IMR-90 (cell line): ENCODE measurements around the gene RNF40. TPM values are rescaled to one million over a fixed set of nuclear protein-coding genes. Genes with fewer than 3 reads are reported as not detected.

Experiments
- ATAC-seq: fragments of 200-7000 bp; cut with Tn5 transposase; 2 replicates; pipeline ENCODE4 v1.9.1; 2020; ENCODE audit warnings: low read depth, mild to moderate bottlenecking, moderate library complexity
- BruUV-seq: library from RNA; stranded (reverse); fragments of 400-500 nt; replicated peaks from 2 replicates; lab custom pipeline; 2021; lab: Mats Ljungman, UMichigan
- CTCF ChIA-PET: fragments of 300-600 bp; formaldehyde crosslinking; extraction: SDS; loops from one replicate; lab custom pipeline; 2021; ENCODE audit warnings: antibody characterized with exemption; lab: Yijun Ruan, JAX
- POLR2A ChIA-PET: fragments of 300-600 bp; sonication (Branson Sonifier 250); formaldehyde crosslinking; loops from one replicate; lab custom pipeline; 2022; ENCODE audit warnings: antibody characterized with exemption; ENCODE audit not compliant: unreplicated experiment; lab: Charles Lee
- DNase-seq: peaks from one replicate; pipeline ENCODE4 v3.0.0; 2013
- H2AFZ ChIP-seq: replicated peaks from 2 replicates; pipeline ENCODE3; 2013; ENCODE audit warnings: low read length, mild to moderate bottlenecking; ENCODE audit not compliant: poor library complexity
- H2AK5ac ChIP-seq: 2 replicates; pipeline ENCODE4 v1.6.1; 2013; ENCODE audit warnings: low read depth, low read length, inconsistent platforms
- H2AK9ac ChIP-seq: replicated peaks from 2 replicates; pipeline ENCODE3; 2013; ENCODE audit warnings: mild to moderate bottlenecking, low read depth, low read length, moderate library complexity; ENCODE audit not compliant: poor library complexity
- H2BK120ac ChIP-seq: 2 replicates; pipeline ENCODE4 v1.6.1; 2013; ENCODE audit warnings: low read depth, low read length, inconsistent platforms
- H2BK15ac ChIP-seq: 3 replicates; pipeline ENCODE4 v1.6.1; 2013; ENCODE audit warnings: low read depth, low read length, inconsistent platforms
- H2BK20ac ChIP-seq: 2 replicates; pipeline ENCODE4 v1.6.1; 2013; ENCODE audit warnings: low read depth, mild to moderate bottlenecking, inconsistent platforms, low read length, moderate library complexity
- H2BK5ac ChIP-seq: 2 replicates; pipeline ENCODE4 v1.6.1; 2013; ENCODE audit warnings: mild to moderate bottlenecking, low read depth, low read length, inconsistent platforms; ENCODE audit not compliant: poor library complexity, severe bottlenecking
- H3K14ac ChIP-seq: replicated peaks from 2 replicates; pipeline ENCODE4 v1.6.1; 2013; ENCODE audit warnings: low read depth, low read length, inconsistent platforms
- H3K18ac ChIP-seq: 2 replicates; pipeline ENCODE4 v1.6.1; 2013; ENCODE audit warnings: low read depth, low read length, control low read depth
- H3K23ac ChIP-seq: 2 replicates; pipeline ENCODE4 v1.6.1; 2013; ENCODE audit warnings: low read depth, low read length, inconsistent platforms
- H3K27ac ChIP-seq: 2 replicates; pipeline ENCODE4 v1.5.1; 2013; ENCODE audit warnings: mild to moderate bottlenecking, control low read depth, low read length; ENCODE audit not compliant: insufficient read depth
- H3K27me3 ChIP-seq: 2 replicates; pipeline ENCODE4 v1.6.1; 2013; ENCODE audit warnings: low read length; ENCODE audit not compliant: control insufficient read depth, insufficient read depth
- H3K36me3 ChIP-seq: 2 replicates; pipeline ENCODE4 v1.6.1; 2013; ENCODE audit warnings: low read length, mixed read lengths; ENCODE audit not compliant: control insufficient read depth, insufficient read depth
- H3K4ac ChIP-seq: 2 replicates; pipeline ENCODE4 v1.6.1; 2013; ENCODE audit warnings: low read depth, low read length, inconsistent platforms
- H3K4me1 ChIP-seq: 2 replicates; pipeline ENCODE4 v1.6.1; 2013; ENCODE audit warnings: low read length, mixed read lengths; ENCODE audit not compliant: control insufficient read depth, insufficient read depth
- H3K4me2 ChIP-seq: 2 replicates; pipeline ENCODE4 v1.6.1; 2013; ENCODE audit warnings: low read depth, mild to moderate bottlenecking, control low read depth, low read length, moderate library complexity
- H3K4me3 ChIP-seq: 2 replicates; pipeline ENCODE4 v1.5.1; 2013; ENCODE audit warnings: low read depth, mild to moderate bottlenecking, control low read depth, low read length, moderate library complexity; ENCODE audit not compliant: insufficient read depth
- H3K56ac ChIP-seq: 2 replicates; pipeline ENCODE4 v1.6.1; 2013; ENCODE audit warnings: low read length, inconsistent platforms; ENCODE audit not compliant: insufficient read depth; ENCODE audit errors: extremely low read depth
- H3K79me1 ChIP-seq, 2 experiments: 2 replicates each; pipeline ENCODE4 v1.6.1; 2013; ENCODE audit warnings: low read length in 2 of 2, inconsistent platforms in 1 of 2, low read depth in 1 of 2
- H3K9ac ChIP-seq: 2 replicates; pipeline ENCODE4 v1.6.1; 2013; ENCODE audit warnings: low read depth, low read length, control low read depth
- H3K9me1 ChIP-seq: 2 replicates; pipeline ENCODE4 v1.6.1; 2013; ENCODE audit warnings: low read length, inconsistent platforms; ENCODE audit not compliant: insufficient read depth
- H3K9me3 ChIP-seq: 2 replicates; pipeline ENCODE4 v1.6.1; 2013; ENCODE audit warnings: low read length; ENCODE audit not compliant: control insufficient read depth, insufficient read depth
- H4K20me1 ChIP-seq: 2 replicates; pipeline ENCODE4 v1.6.1; 2013; ENCODE audit warnings: low read length, inconsistent platforms; ENCODE audit not compliant: insufficient read depth
- H4K5ac ChIP-seq: 2 replicates; pipeline ENCODE4 v1.6.1; 2013; ENCODE audit warnings: mild to moderate bottlenecking, low read depth, low read length, control low read depth
- H4K8ac ChIP-seq, 2 experiments: 2 replicates each; pipeline ENCODE4 v1.6.1; 2013; ENCODE audit warnings: low read depth in 2 of 2, low read length in 2 of 2, control low read depth in 1 of 2, inconsistent platforms in 1 of 2
- H4K91ac ChIP-seq: 2 replicates; pipeline ENCODE4 v1.6.1; 2013; ENCODE audit warnings: low read depth, low read length, inconsistent platforms; ENCODE audit not compliant: insufficient read depth
- BHLHE40 ChIP-seq: fragments of 150-350 bp; IDR thresholded peaks from 2 replicates; pipeline ENCODE4 v1.6.1; 2016; ENCODE audit warnings: mild to moderate bottlenecking, low read depth, low read length
- CEBPB ChIP-seq: IDR thresholded peaks from 2 replicates; pipeline ENCODE4 v1.6.1; 2012; ENCODE audit warnings: low read depth, low read length, improper control_type of control experiment
- CHD1 ChIP-seq: IDR thresholded peaks from 2 replicates; pipeline ENCODE4 v1.6.1; 2012; ENCODE audit warnings: low read depth, low read length, improper control_type of control experiment
- FOS ChIP-seq: fragments of 150-350 bp; IDR thresholded peaks from 2 replicates; pipeline ENCODE4 v1.6.1; 2016; ENCODE audit warnings: low read depth, low read length
- MAFK ChIP-seq: IDR thresholded peaks from 2 replicates; pipeline ENCODE4 v1.6.1; 2012; ENCODE audit warnings: low read depth, low read length, improper control_type of control experiment
- MAZ ChIP-seq: IDR thresholded peaks from 2 replicates; pipeline ENCODE4 v1.6.1; 2012; ENCODE audit warnings: low read depth, mild to moderate bottlenecking, low read length, improper control_type of control experiment, moderate library complexity, borderline replicate concordance
- MXI1 ChIP-seq: IDR thresholded peaks from 2 replicates; pipeline ENCODE4 v1.6.1; 2012; ENCODE audit warnings: low read depth, mild to moderate bottlenecking, low read length, moderate library complexity, borderline replicate concordance
- NFE2L2 ChIP-seq: fragments of 150-350 bp; IDR thresholded peaks from 2 replicates; pipeline ENCODE4 v1.6.1; 2016; ENCODE audit warnings: low read depth, mild to moderate bottlenecking, low read length
- POLR2A ChIP-seq: IDR thresholded peaks from 2 replicates; pipeline ENCODE4 v1.6.1; 2012; ENCODE audit warnings: mild to moderate bottlenecking, low read depth, low read length
- RAD21 ChIP-seq: IDR thresholded peaks from 2 replicates; pipeline ENCODE4 v1.6.1; 2012; ENCODE audit warnings: low read length, improper control_type of control experiment
- RCOR1 ChIP-seq: IDR thresholded peaks from 2 replicates; pipeline ENCODE4 v1.6.1; 2012; ENCODE audit warnings: mild to moderate bottlenecking, low read length, improper control_type of control experiment; ENCODE audit not compliant: insufficient replicate concordance
- RFX5 ChIP-seq: IDR thresholded peaks from 2 replicates; pipeline ENCODE4 v1.8.0; 2012; ENCODE audit warnings: low read depth, mild to moderate bottlenecking, low read length, moderate library complexity
- SMC3 ChIP-seq: fragments of 150-350 bp; IDR thresholded peaks from 2 replicates; pipeline ENCODE4 v1.6.1; 2016; ENCODE audit warnings: low read depth, mild to moderate bottlenecking, antibody characterized with exemption, low read length, moderate library complexity
- WGBS, 2 experiments: methylation state at CpG; one replicate each; pipeline versions ENCODE4 v1.1.5 to v1.1.7; 2013; ENCODE audit warnings: missing lambda C conversion rate in 2 of 2; ENCODE audit not compliant: insufficient read length in 1 of 2; ENCODE audit errors: extremely low coverage in 2 of 2; 5-methylcytosine and 5-hydroxymethylcytosine counted together
- dilution Hi-C: fragments of 300-500 bp; cut with HindIII; formaldehyde crosslinking; loops from one replicate; pipeline ENCODE4 v1.14.3; 2018; ENCODE audit warnings: low sequenced_read_pairs; ENCODE audit not compliant: unreplicated experiment
- in situ Hi-C: fragments of 300-500 bp; cut with MboI; formaldehyde crosslinking; loops from 3 replicates; pipeline ENCODE4 v1.14.3; 2019; ENCODE audit warnings: low sequenced_read_pairs, inconsistent platforms, mixed read lengths
- intact Hi-C: fragments of 100-400 bp; cut with micrococcal nuclease; formaldehyde crosslinking; loops from 2 replicates; pipeline ENCODE4 v1.10.0; 2022
- polyA plus RNA-seq, 3 experiments: library from polyadenylated mRNA; depleted of rRNA; stranded (reverse); fragments of >200 nt; gene quantifications; 2 replicates each; pipeline ENCODE4 v1.2.3, GENCODE V29; 2012; ENCODE audit warnings: low replicate concordance in 1 of 3
- total RNA-seq: library from RNA; depleted of rRNA; stranded (reverse); fragments of >200 nt; gene quantifications from 2 replicates; pipeline ENCODE4 v1.2.3, GENCODE V29; 2012
- TF ChIP-seq, protein P1 (sequence below): conservative IDR thresholded peaks from 2 replicates; pipeline ENCODE4 v1.5.1; 2012; ENCODE audit warnings: mild to moderate bottlenecking, low read depth, low read length, improper control_type of control experiment
- TF ChIP-seq, protein P2 (sequence below): fragments of 150-350 bp; IDR thresholded peaks from 2 replicates; pipeline ENCODE4 v1.6.1; 2017; ENCODE audit warnings: mild to moderate bottlenecking, antibody characterized with exemption, low read length, low read depth
- TF ChIP-seq, protein P3 (sequence below): fragments of 150-350 bp; IDR thresholded peaks from 2 replicates; pipeline ENCODE4 v1.6.1; 2016; ENCODE audit warnings: low read depth, mild to moderate bottlenecking, low read length, moderate library complexity, borderline replicate concordance

The RNF40 gene
- total and polyA plus RNA-seq, 2 of the 4 experiments (the other 2 are of a cell fraction): 46.7 to 72.4 TPM

DNA sequence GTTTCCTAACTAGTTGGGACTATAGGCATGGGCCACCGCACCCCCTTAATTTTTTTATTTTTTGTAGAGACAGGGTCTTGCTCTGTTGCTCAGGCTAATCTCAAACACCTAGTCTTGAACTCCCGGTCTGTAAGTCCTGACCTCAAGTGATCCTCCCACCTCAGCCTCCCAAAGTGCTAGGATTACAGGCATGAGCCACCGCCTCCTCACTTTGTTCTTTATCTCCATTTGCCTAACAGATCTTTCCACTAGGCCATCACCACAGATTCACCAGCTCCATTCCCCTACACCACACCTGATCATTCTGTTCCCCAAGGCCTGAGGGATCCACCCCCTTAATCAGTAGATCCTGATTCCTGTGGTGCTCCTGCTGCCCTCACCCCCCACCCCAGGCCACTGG lies 32.5 kb downstream of the RNF40 start:
- Histone ChIP-seq H3K27me3 (peaks cover 8% of the 10 kb centered on the region; the same call in 1 of the 2 replicates), H3K14ac (no peak overlapping the region), H3K23ac (no peak overlapping the region), H3K36me3 (no peaks in the 10 kb centered on the region), H2BK20ac (no peak overlapping the region), H4K8ac (no peak overlapping the region), H4K91ac (no peak overlapping the region), H3K4ac (no peak overlapping the region), H3K9ac (no peak overlapping the region), H3K4me1 (no peaks in the 10 kb centered on the region), H3K4me3 (no peak overlapping the region), H3K27ac (no peak overlapping the region), H3K18ac (no peak overlapping the region), H3K4me2 (no peak overlapping the region), H3K9me1 (no peaks in the 10 kb centered on the region), H2BK15ac (no peak overlapping the region), H4K20me1 (no peaks in the 10 kb centered on the region), H2AK9ac (no peak overlapping the region), H3K56ac (no peak overlapping the region), H3K79me1 (no peaks in the 10 kb centered on the region), H2BK5ac (no peak overlapping the region), H2BK120ac (no peak overlapping the region), H2AFZ (peak overlapping the region; percentile 51), H2AK5ac (no peak overlapping the region), H4K5ac (no peak overlapping the region), H3K9me3 (no peaks in the 10 kb centered on the region)
- in situ Hi-C loops (no loop called here), intact Hi-C loops (no loop called here), dilution Hi-C loops (no loop called here)
- ChIA-PET POLR2A (no interaction called here), CTCF (interaction anchor here (1.7 kb wide), 1 partner anchor 11 kb away, joined by 5 read pairs; no protein-coding TSS in a partner anchor)
- ATAC-seq: no peak
- DNase-seq: no peak
- 54% methylated on average over 2 of the region's 3 CpGs; no CpG with 5 or more reads in 1 of the 2 experiments for WGBS, 2 experiments
- BruUV-seq: no TSS peak
- TF ChIP-seq MXI1: no peak
- no peak for TF ChIP-seq CEBPB
- no peak for TF ChIP-seq RAD21
- TF ChIP-seq RFX5: no peak
- TF ChIP-seq, protein P1, sequence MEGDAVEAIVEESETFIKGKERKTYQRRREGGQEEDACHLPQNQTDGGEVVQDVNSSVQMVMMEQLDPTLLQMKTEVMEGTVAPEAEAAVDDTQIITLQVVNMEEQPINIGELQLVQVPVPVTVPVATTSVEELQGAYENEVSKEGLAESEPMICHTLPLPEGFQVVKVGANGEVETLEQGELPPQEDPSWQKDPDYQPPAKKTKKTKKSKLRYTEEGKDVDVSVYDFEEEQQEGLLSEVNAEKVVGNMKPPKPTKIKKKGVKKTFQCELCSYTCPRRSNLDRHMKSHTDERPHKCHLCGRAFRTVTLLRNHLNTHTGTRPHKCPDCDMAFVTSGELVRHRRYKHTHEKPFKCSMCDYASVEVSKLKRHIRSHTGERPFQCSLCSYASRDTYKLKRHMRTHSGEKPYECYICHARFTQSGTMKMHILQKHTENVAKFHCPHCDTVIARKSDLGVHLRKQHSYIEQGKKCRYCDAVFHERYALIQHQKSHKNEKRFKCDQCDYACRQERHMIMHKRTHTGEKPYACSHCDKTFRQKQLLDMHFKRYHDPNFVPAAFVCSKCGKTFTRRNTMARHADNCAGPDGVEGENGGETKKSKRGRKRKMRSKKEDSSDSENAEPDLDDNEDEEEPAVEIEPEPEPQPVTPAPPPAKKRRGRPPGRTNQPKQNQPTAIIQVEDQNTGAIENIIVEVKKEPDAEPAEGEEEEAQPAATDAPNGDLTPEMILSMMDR: no peak
- no peak for TF ChIP-seq MAFK
- TF ChIP-seq, protein P2, sequence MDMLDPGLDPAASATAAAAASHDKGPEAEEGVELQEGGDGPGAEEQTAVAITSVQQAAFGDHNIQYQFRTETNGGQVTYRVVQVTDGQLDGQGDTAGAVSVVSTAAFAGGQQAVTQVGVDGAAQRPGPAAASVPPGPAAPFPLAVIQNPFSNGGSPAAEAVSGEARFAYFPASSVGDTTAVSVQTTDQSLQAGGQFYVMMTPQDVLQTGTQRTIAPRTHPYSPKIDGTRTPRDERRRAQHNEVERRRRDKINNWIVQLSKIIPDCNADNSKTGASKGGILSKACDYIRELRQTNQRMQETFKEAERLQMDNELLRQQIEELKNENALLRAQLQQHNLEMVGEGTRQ: no peak
- no peak for TF ChIP-seq SMC3
- no peak for TF ChIP-seq CHD1
- no peak for TF ChIP-seq BHLHE40
- no peak for TF ChIP-seq MAZ
- TF ChIP-seq, protein P3, sequence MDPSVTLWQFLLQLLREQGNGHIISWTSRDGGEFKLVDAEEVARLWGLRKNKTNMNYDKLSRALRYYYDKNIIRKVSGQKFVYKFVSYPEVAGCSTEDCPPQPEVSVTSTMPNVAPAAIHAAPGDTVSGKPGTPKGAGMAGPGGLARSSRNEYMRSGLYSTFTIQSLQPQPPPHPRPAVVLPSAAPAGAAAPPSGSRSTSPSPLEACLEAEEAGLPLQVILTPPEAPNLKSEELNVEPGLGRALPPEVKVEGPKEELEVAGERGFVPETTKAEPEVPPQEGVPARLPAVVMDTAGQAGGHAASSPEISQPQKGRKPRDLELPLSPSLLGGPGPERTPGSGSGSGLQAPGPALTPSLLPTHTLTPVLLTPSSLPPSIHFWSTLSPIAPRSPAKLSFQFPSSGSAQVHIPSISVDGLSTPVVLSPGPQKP: no peak
- no peak for TF ChIP-seq RCOR1
- no peak for TF ChIP-seq FOS
- TF ChIP-seq NFE2L2: no peak
- TF ChIP-seq POLR2A: no peak
